LNCaP clone FGC (cell line): Measurements from ENCODE around the gene HOXC6.

Source experiments
- DNase-seq: peaks from one replicate; pipeline ENCODE4 v3.0.0-alpha.2; 2011; ENCODE audit warnings: low read depth
- H3K4me3 ChIP-seq: 2 replicates; pipeline ENCODE4 v1.5.1; 2011; ENCODE audit warnings: mild to moderate bottlenecking, low read depth, low read length, control low read depth
- CTCF ChIP-seq: IDR thresholded peaks from 2 replicates; pipeline ENCODE4 v1.5.1; 2012; ENCODE audit warnings: mild to moderate bottlenecking; ENCODE audit not compliant: control insufficient read depth, insufficient read depth; ENCODE audit errors: extremely low read depth

HOXC6 gene

DNA sequence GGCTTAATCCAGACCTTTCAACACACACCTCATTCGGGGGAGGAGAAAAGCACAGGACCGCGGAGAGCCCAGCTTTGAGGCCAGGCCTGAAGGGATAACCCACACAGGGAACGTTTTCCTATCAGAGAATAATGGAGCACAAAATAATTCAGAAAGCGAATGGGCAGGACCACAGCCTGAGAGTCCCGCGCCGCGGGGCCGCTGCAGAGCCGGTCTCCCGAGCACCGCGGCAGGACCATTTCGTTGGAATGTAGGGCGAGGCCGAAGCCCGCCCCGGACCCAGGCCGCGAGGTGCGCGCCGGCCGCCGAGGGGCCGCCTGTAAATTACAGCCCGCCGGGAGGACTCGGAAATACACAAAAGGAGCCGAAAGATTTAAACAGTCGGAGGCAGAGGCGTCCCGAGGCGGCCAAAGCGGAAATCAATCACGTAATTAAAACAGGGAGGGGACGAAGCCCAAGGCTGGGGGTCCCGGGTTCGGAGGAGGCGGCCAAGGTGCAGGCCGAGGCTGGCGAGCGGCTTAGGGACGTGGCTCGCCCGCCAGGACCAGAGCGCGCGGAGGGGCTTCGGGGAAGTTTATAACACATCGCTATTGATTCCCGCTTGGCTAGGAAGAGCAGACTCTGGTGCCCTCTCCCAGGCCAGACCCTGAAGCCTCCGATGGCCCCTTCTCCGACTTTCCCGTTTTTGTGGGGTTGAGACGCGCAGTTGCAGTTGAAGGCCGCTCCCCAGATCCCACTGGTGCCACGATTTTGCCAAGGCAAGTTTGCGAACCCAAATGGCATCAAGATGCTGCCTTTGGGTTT lies 19.1 kb downstream of the HOXC6 start:
- no peak overlapping the region for H3K4me3 ChIP-seq
- TF ChIP-seq CTCF: no peak
- no peak for DNase-seq

DNA sequence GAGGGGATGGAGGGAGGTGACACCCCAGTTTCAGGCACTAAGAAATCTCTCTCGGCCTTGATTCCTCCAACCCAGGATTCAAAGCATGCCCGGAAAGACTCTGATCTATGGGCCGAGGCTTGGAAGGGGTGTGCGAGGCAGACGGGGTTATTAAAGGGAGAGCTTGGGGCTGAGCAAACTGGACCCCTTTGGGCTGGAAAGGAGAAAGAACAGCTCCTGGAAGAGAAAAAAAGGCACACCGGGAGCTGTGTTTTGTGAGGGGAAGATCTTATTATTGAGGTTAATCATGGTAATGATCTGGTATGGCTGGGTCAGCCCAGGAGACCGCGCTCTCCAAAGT lies 19.7 kb downstream of the HOXC6 start:
- TF ChIP-seq CTCF: no peak
- no peak for DNase-seq
- H3K4me3 ChIP-seq: no peak overlapping the region

DNA sequence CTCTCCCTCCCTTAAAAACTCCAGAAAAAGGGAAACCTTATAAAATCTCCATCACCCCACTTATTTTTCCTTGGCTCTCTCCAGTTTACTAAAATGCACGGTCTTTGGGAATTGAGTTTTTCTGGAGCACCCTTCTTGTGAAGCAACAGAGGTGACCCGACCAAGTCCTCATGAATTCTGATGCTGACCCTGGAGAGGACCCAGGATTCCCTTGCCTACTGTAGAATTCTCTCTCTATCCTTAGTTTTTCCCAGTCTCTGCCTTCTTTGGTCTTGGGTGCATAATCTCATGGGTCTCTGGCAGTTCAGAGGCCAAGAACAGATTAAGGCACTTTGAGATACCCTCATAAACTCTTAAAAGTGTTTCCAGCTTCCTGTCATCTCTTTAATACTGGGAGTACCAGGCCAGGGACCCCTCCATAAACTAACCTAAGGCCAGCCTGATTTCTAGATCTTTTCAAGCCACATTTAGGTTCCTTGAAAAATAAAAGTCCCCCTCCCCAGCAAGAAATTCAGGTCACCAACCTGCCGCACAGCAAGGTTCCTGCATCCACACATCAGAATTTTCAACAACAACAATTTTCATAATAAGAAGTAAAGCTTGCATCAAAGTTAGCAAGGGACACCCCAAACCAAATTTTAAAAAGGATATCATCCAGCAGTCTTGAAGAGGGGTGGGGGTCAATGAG lies 20.3 kb downstream of the HOXC6 start:
- no peak for TF ChIP-seq CTCF
- H3K4me3 ChIP-seq: no peak overlapping the region
- DNase-seq: no peak

DNA sequence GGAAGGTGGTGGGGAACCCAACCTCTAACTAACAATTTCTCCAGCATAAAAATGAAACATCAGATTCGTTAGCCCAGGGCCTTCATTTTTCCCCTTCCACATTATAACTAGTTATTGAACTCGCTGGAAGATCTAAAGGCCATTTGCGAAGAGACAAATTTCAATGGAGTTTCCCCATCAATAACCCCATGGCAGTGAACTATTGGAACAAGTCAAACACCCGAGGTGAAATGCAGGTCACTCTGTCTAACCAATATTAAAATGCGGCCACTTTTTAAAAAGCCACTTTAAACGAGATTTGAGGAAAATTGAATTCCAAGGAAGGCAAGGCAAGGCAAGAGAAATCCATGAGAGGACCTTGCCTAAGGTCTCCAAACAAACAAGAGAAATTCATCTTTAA lies 20.9 kb downstream of the HOXC6 start:
- no peak overlapping the region for H3K4me3 ChIP-seq
- no peak for TF ChIP-seq CTCF
- DNase-seq: no peak

DNA sequence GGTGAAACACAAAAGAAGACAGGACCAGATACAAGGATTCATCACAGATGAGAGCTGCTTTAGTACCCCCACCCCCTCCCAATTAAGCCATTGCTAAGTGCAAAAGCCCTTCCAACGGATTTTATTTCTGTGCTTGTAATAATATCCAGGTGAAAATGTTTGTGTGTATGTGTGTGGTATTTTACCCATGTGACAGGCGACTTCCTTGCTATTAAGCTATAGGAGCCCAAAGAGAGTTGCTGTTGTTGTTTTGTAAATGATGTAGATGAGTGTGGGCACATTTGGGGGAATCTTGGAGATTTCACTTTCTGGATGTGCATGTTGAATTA lies 22.2 kb downstream of the HOXC6 start:
- no peak overlapping the region for H3K4me3 ChIP-seq
- no peak for DNase-seq
- TF ChIP-seq CTCF: no peak

- no peak for DNase-seq
- H3K4me3 ChIP-seq: no peak overlapping the region
- TF ChIP-seq CTCF: no peak
Observed at GRCh38 chr12:54051026-54051842, 23.0 kb downstream of the HOXC6 start.
